Measurements from ENCODE around the gene EML1. TPM values are rescaled to one million over a fixed set of nuclear protein-coding genes. Genes with fewer than 3 reads are reported as not detected.

The EML1 gene
- total and polyA plus RNA-seq, 3 donors from 2014 or later = 18.1 to 22.7 (median 22.0) TPM

DNA sequence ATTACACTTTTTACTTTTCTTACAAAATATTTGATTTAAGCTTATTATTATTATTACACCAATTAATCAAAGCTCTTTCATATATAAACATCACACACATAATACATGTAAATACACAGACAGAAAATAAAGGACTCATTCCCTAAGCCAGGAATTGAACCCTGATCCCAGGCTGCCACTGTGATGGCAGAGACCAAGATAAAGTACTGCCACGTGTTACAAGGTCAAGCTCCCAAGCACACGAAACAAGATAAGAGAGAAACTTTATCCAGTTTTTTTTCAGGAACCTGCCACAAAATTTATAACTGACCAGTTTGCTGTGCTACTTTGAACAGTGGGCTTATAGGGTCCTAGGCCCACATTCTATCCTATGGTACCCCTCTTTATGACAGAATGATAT lies 111.3 kb downstream of the EML1 start:
- H3K4me3 ChIP-seq = no peak overlapping the region
- no peaks in the 10 kb centered on the region for H3K27me3 ChIP-seq
- TF ChIP-seq POLR2A (IDR thresholded peaks at IDR 0.05) (no peak), CTCF (IDR thresholded peaks at IDR 0.05) (no peak)
- no peak overlapping the region for H3K27ac ChIP-seq
- no peaks in the 10 kb centered on the region for H3K36me3 ChIP-seq (ENCODE audit: low read depth, missing control alignments)
- H3K9me3 ChIP-seq = no peaks in the 10 kb centered on the region
- H3K4me1 ChIP-seq = no peaks in the 10 kb centered on the region
- no peak for DNase-seq
- WGBS, 2 donors = 63 to 68% methylated on average over 2 of the region's 2 CpGs
- intact Hi-C loops (cut with DNase I; ENCODE audit: low total_unique reads) = no loop called here

DNA sequence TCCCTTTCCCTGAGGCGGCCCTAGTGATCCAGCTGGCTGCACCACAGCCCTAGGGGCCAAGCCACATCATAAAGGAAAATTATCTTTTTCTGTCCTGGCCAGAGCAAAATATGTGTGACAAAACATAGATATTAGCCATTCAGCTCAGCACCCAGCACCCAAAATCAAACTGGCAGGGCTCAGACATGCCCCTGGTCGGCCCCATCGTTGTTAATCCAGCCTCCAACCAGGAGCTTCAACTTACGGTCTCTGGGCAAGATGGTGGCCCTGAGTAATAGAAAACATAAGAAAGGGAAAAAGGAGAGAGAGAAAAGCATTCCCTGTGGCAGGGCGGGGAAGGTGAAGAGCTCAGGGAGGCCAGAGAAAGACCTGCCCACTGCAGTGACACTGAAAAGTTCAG lies 111.9 kb downstream of the EML1 start:
- WGBS, 2 donors = 98% methylated on average over 5 of the region's 5 CpGs
- DNase-seq = no peak

GRCh38 chr14:99907761-99908652 lies 114.8 kb downstream of the EML1 start:
- no peaks in the 10 kb centered on the region for H3K4me1 ChIP-seq
- no peak overlapping the region for H3K4me3 ChIP-seq
- H3K27ac ChIP-seq = no peak overlapping the region
- H3K9me3 ChIP-seq = no peaks in the 10 kb centered on the region
- 91 to 94% methylated on average over 24 of the region's 24 CpGs for WGBS, 2 donors
- H3K36me3 ChIP-seq (ENCODE audit: low read depth, missing control alignments) = no peaks in the 10 kb centered on the region
- DNase-seq = no peak
- TF ChIP-seq POLR2A (IDR thresholded peaks at IDR 0.05) (no peak), CTCF (IDR thresholded peaks at IDR 0.05) (no peak)
- intact Hi-C loops (cut with DNase I; ENCODE audit: low total_unique reads) = no loop called here
- H3K27me3 ChIP-seq = no peaks in the 10 kb centered on the region

More for the DNA sequence above, 111.9 kb downstream of the EML1 start:
- Histone ChIP-seq H3K4me1 (no peaks in the 10 kb centered on the region), H3K36me3 (ENCODE audit: low read depth, missing control alignments) (no peaks in the 10 kb centered on the region), H3K9me3 (no peaks in the 10 kb centered on the region), H3K27ac (no peak overlapping the region), H3K4me3 (no peak overlapping the region), H3K27me3 (no peaks in the 10 kb centered on the region)
- intact Hi-C loops (cut with DNase I; ENCODE audit: low total_unique reads) = no loop called here
- TF ChIP-seq CTCF (IDR thresholded peaks at IDR 0.05) (no peak), POLR2A (IDR thresholded peaks at IDR 0.05) (no peak)

GRCh38 chr14:99908653-99909250 lies 115.5 kb downstream of the EML1 start:
- intact Hi-C loops (cut with DNase I; ENCODE audit: low total_unique reads) = no loop called here
- no peak for DNase-seq
- no peak for TF ChIP-seq CTCF (IDR thresholded peaks at IDR 0.05)
- no peak for TF ChIP-seq POLR2A (IDR thresholded peaks at IDR 0.05)
- Histone ChIP-seq H3K36me3 (ENCODE audit: low read depth, missing control alignments) (no peaks in the 10 kb centered on the region), H3K4me1 (no peaks in the 10 kb centered on the region), H3K4me3 (no peak overlapping the region), H3K27ac (no peak overlapping the region), H3K9me3 (no peaks in the 10 kb centered on the region), H3K27me3 (no peaks in the 10 kb centered on the region)
- WGBS, 2 donors = 79 to 85% methylated on average over 7 of the region's 7 CpGs
